Measurements from ENCODE around the gene PPP4R3A.

The PPP4R3A gene

GRCh38 chr14:91484744-91485143 is 25.4 kb downstream of the PPP4R3A start:
- TF ChIP-seq, protein P1, sequence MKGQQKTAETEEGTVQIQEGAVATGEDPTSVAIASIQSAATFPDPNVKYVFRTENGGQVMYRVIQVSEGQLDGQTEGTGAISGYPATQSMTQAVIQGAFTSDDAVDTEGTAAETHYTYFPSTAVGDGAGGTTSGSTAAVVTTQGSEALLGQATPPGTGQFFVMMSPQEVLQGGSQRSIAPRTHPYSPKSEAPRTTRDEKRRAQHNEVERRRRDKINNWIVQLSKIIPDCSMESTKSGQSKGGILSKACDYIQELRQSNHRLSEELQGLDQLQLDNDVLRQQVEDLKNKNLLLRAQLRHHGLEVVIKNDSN (IDR thresholded peaks at IDR 0.05): no peak
- TF ChIP-seq RAD21 (IDR thresholded peaks at IDR 0.05; ENCODE audit: low read depth): no peak
- no peak for TF ChIP-seq MAX (IDR thresholded peaks at IDR 0.05)
- TF ChIP-seq CREB1 (IDR thresholded peaks at IDR 0.05; ENCODE audit: low read depth): no peak
- TF ChIP-seq ZBTB7A (IDR thresholded peaks at IDR 0.05; ENCODE audit: low read depth): no peak
- no peak for TF ChIP-seq YY1 (IDR thresholded peaks at IDR 0.05; ENCODE audit: low read depth)
- TF ChIP-seq FOXM1 (IDR thresholded peaks at IDR 0.05; ENCODE audit: borderline replicate concordance, low read depth): no peak

DNA sequence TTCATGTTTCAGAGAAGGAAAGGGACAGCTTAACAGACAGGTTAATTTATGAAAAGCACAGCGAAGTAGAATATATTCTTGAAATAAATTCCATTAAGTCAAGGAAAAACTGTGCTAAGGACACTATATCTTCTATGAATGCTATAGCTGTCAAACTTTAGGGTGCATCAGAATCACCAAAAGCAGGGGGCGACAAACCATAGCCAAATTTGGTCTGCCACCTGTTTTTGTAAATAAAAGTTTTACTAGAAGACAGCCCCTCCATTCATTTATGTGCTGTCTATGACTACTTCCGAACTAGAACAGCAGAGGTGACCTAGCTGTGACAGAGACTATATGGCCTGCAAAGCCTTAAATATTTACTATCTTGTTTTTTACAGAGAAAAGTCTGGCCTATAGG is 25.9 kb downstream of the PPP4R3A start:
- TF ChIP-seq EP300 (IDR thresholded peaks at IDR 0.05; ENCODE audit: borderline replicate concordance): no peak
- no peak for TF ChIP-seq RAD21 (IDR thresholded peaks at IDR 0.05; ENCODE audit: low read depth)
- no peak for TF ChIP-seq TEAD4 (IDR thresholded peaks at IDR 0.05)
- no peak for TF ChIP-seq FOXM1 (IDR thresholded peaks at IDR 0.05; ENCODE audit: borderline replicate concordance, low read depth)
- TF ChIP-seq CEBPB (IDR thresholded peaks at IDR 0.05): no peak
- TF ChIP-seq REST (IDR thresholded peaks at IDR 0.05; ENCODE audit: low read depth): no peak
- TF ChIP-seq YY1 (IDR thresholded peaks at IDR 0.05; ENCODE audit: low read depth): no peak
- no peak for TF ChIP-seq MAX (IDR thresholded peaks at IDR 0.05)
- TF ChIP-seq NFIC (IDR thresholded peaks at IDR 0.05): no peak
- TF ChIP-seq EGR1 (IDR thresholded peaks at IDR 0.05): no peak
- no peak for TF ChIP-seq TCF12 (IDR thresholded peaks at IDR 0.05; ENCODE audit: low read depth)

GRCh38 chr14:91482263-91483013 is 27.7 kb downstream of the PPP4R3A start:
- no peak for TF ChIP-seq RAD21 (IDR thresholded peaks at IDR 0.05; ENCODE audit: low read depth)
- no peak for TF ChIP-seq NFIC (IDR thresholded peaks at IDR 0.05)
- TF ChIP-seq, protein P1 (IDR thresholded peaks at IDR 0.05): no peak

DNA sequence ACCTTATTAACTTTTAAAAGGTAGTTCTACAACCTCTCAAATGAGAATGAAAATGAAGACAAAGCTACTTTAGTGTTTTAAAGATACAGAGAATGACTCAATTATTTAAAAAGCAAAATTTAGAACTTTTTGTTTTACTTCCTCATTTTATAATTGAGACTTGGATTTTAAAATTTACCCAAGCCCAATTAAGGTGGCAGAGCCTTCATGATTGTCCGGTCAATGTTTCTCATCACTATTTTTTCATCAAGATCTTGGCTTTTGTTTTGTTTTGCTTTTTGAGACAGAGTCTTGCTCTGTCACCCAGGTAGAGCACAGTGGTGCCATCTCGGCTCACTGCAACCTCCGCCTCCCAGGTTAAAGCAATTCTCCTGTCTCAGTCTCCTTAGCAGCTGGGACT is 32.7 kb downstream of the PPP4R3A start:
- no peak for TF ChIP-seq ZBTB7A (IDR thresholded peaks at IDR 0.05; ENCODE audit: low read depth)
- no peak for TF ChIP-seq CREB1 (IDR thresholded peaks at IDR 0.05; ENCODE audit: low read depth)
- TF ChIP-seq CEBPB (IDR thresholded peaks at IDR 0.05): no peak
- no peak for TF ChIP-seq NFIC (IDR thresholded peaks at IDR 0.05)
- TF ChIP-seq TCF12 (IDR thresholded peaks at IDR 0.05; ENCODE audit: low read depth): no peak
- no peak for TF ChIP-seq TEAD4 (IDR thresholded peaks at IDR 0.05)
- TF ChIP-seq FOXM1 (IDR thresholded peaks at IDR 0.05; ENCODE audit: borderline replicate concordance, low read depth): no peak
- TF ChIP-seq EGR1 (IDR thresholded peaks at IDR 0.05): no peak
- TF ChIP-seq REST (IDR thresholded peaks at IDR 0.05; ENCODE audit: low read depth): no peak
- no peak for TF ChIP-seq YY1 (IDR thresholded peaks at IDR 0.05; ENCODE audit: low read depth)
- TF ChIP-seq, protein P1 (IDR thresholded peaks at IDR 0.05): no peak
- TF ChIP-seq TAF1 (IDR thresholded peaks at IDR 0.05; ENCODE audit: low read depth): no peak
- TF ChIP-seq EP300 (IDR thresholded peaks at IDR 0.05; ENCODE audit: borderline replicate concordance): no peak
- TF ChIP-seq RAD21 (IDR thresholded peaks at IDR 0.05; ENCODE audit: low read depth): no peak
- no peak for TF ChIP-seq MAX (IDR thresholded peaks at IDR 0.05)

DNA sequence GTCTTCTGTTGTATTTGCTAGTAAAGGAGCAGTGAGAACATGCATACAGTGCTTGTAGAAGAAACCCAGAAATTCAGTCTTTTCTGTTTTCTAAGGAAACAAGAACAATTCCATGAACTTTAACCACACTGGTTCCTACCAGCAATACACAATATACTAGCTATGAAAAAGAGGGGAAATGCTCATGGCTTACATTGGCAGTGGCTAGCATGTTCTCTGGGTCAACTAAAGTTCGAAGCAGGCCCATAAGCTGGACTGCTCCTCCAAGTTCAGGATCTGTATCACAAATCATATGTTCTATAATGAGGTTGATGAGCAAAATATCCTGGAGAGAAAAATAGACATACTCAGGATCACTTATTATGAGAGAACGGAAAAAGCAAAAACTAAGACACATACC is 37.1 kb downstream of the PPP4R3A start:
- TF ChIP-seq CREB1 (IDR thresholded peaks at IDR 0.05; ENCODE audit: low read depth): no peak
- no peak for TF ChIP-seq MAX (IDR thresholded peaks at IDR 0.05)
- no peak for TF ChIP-seq EGR1 (IDR thresholded peaks at IDR 0.05)
- TF ChIP-seq ZBTB7A (IDR thresholded peaks at IDR 0.05; ENCODE audit: low read depth): no peak
- TF ChIP-seq, protein P1 (IDR thresholded peaks at IDR 0.05): no peak
- no peak for TF ChIP-seq REST (IDR thresholded peaks at IDR 0.05; ENCODE audit: low read depth)
- no peak for TF ChIP-seq TAF1 (IDR thresholded peaks at IDR 0.05; ENCODE audit: low read depth)
- no peak for TF ChIP-seq YY1 (IDR thresholded peaks at IDR 0.05; ENCODE audit: low read depth)
- no peak for TF ChIP-seq NFIC (IDR thresholded peaks at IDR 0.05)
- TF ChIP-seq TCF12 (IDR thresholded peaks at IDR 0.05; ENCODE audit: low read depth): no peak
- no peak for TF ChIP-seq CEBPB (IDR thresholded peaks at IDR 0.05)
- no peak for TF ChIP-seq RAD21 (IDR thresholded peaks at IDR 0.05; ENCODE audit: low read depth)
- TF ChIP-seq TEAD4 (IDR thresholded peaks at IDR 0.05): no peak
- TF ChIP-seq EP300 (IDR thresholded peaks at IDR 0.05; ENCODE audit: borderline replicate concordance): no peak
- TF ChIP-seq FOXM1 (IDR thresholded peaks at IDR 0.05; ENCODE audit: borderline replicate concordance, low read depth): no peak
